Skeletal muscle tissue (tissue), 4 donors: ENCODE measurements around the gene AKAP9. TPM values are rescaled to one million over a fixed set of nuclear protein-coding genes. Genes with fewer than 3 reads are reported as not detected.
"Not testable (repeated sequence)": the region's sequence is repeated elsewhere in the genome, so short reads cannot be mapped to it uniquely, and the experiment has no call there.

Experiments
- H3K27ac ChIP-seq: one replicate; pipeline ENCODE4 v1.7.0; 2013; ENCODE audit warnings: mild to moderate bottlenecking, low read depth, low read length, inconsistent platforms
- H3K27me3 ChIP-seq, 3 donors: one replicate each; pipeline ENCODE4 v1.7.0; 2013; ENCODE audit warnings: low read length in 3 of 3; ENCODE audit not compliant: control insufficient read depth in 3 of 3, insufficient read depth in 3 of 3
- H3K36me3 ChIP-seq, 3 donors: one replicate each; pipeline ENCODE4 v1.7.0; 2013; ENCODE audit warnings: low read length in 3 of 3; ENCODE audit not compliant: control insufficient read depth in 3 of 3, insufficient read depth in 3 of 3
- H3K4me1 ChIP-seq, 3 donors: one replicate each; pipeline ENCODE4 v1.7.0; 2013; ENCODE audit warnings: low read length in 3 of 3, mild to moderate bottlenecking in 3 of 3; ENCODE audit not compliant: control insufficient read depth in 3 of 3, insufficient read depth in 3 of 3
- H3K4me3 ChIP-seq, 3 donors: one replicate each; pipeline ENCODE4 v1.7.0; 2013; ENCODE audit warnings: low read length in 3 of 3
- H3K9ac ChIP-seq, 3 donors: one replicate each; pipeline ENCODE4 v1.7.0; 2013; ENCODE audit warnings: low read length in 3 of 3, mild to moderate bottlenecking in 3 of 3, moderate library complexity in 2 of 3, low read depth in 1 of 3
- H3K9me3 ChIP-seq, 3 donors: one replicate each; pipeline ENCODE4 v1.7.0; 2013; ENCODE audit warnings: low read length in 3 of 3; ENCODE audit not compliant: control insufficient read depth in 3 of 3
- total RNA-seq: library from RNA; depleted of rRNA; stranded (reverse); fragments of >200 nt; gene quantifications from one replicate; pipeline ENCODE4 v1.2.3, GENCODE V29; 2014
- donor health status: Osteomylitis.

AKAP9 gene
- total RNA-seq, 1 donor from 2014 or later = 57.9 TPM

DNA sequence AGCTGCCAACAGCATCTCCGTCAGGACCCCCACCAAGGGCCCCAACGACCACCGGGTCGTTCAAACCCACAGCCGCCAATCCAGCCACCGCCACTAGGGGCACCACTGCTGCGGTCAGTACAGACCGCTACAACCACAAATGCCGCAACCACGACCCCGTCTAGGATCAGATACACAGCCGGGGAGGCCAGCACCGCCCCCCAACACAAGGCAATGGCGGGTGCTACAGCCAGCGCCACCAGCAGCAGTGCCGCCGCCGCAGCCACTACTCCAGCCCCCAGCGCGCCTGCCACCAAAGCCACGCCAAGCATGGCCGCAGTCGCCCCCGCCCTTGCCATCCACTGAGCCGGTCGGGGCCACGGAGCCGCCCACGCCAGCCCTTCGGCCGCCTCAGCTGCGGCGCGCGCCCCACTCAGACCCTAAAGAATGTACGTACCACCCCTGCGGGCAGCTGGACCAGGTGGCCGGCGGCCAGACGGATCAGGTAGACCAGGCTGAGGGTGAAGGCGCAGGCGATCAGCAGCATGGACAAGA, 193.1 kb downstream of the AKAP9 start:
- peaks cover 3 to 12% (median 8%) of the 10 kb centered on the region in 3 donors for H3K4me1 ChIP-seq
- H3K27me3 ChIP-seq = no peaks in the 10 kb centered on the region
- H3K9ac ChIP-seq = peak overlapping the region; percentile 83 to 91 (median 91)
- H3K36me3 ChIP-seq = no peaks in the 10 kb centered on the region
- peak overlapping the region; percentile 88 to 96 (median 93) for H3K4me3 ChIP-seq
- H3K27ac ChIP-seq = peak overlapping the region; percentile 91
- no peaks in the 10 kb centered on the region for H3K9me3 ChIP-seq

DNA sequence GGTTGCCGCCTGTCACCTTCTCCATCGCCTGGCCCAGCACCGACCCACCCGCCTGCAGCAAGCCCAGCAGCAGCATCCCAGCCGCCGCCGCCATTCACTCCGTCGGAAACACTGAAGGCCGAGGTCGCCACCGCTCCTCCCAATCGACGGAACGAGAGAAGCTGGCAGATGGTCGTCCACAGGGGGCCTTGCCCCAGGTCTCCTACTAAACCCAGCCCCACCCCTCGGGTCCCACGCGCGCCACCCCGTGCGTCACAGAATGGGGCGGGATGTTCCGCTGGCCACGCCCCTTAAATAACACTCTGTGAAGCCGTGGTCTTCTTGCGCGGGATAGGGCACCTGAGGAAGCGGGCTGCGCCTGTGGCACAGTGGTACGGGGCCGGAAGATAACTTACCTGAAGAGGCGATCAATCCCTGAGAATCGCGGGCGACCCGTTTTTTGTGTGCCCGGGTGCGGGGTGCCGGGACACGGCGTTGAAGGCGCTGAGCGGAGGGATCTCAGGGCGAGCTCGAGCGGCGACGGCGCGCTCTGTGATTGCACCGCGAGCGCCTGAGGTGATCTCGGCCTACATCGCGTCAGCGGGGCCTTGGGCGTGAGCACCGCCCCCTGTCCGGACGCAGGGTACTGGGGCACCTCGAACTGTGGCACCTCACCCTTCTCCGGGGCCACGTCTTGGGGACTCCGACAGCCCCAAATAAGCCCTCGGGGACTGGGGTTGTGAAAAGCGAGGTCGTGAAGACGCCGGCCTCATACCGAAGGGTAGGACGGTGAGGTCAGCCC, 193.8 kb downstream of the AKAP9 start, which contains the start of gene CYP51A1:
CYP51A1 (minus strand) TSS at position 207 of the 781 bp plus-strand sequence; CDS start at position 94, 113 bp downstream.
- Histone ChIP-seq H3K27me3 (no peaks in the 10 kb centered on the region), H3K9ac (peak within 1 kb of the TSS; percentile 83 to 91 (median 91)), H3K4me1 (peaks cover 3 to 12% (median 8%) of the 10 kb centered on the region in 3 donors), H3K36me3 (no peaks in the 10 kb centered on the region), H3K9me3 (no peaks in the 10 kb centered on the region), H3K4me3 (peak within 1 kb of the TSS; percentile 88 to 96 (median 93)), H3K27ac (peak within 1 kb of the TSS; percentile 91)

DNA sequence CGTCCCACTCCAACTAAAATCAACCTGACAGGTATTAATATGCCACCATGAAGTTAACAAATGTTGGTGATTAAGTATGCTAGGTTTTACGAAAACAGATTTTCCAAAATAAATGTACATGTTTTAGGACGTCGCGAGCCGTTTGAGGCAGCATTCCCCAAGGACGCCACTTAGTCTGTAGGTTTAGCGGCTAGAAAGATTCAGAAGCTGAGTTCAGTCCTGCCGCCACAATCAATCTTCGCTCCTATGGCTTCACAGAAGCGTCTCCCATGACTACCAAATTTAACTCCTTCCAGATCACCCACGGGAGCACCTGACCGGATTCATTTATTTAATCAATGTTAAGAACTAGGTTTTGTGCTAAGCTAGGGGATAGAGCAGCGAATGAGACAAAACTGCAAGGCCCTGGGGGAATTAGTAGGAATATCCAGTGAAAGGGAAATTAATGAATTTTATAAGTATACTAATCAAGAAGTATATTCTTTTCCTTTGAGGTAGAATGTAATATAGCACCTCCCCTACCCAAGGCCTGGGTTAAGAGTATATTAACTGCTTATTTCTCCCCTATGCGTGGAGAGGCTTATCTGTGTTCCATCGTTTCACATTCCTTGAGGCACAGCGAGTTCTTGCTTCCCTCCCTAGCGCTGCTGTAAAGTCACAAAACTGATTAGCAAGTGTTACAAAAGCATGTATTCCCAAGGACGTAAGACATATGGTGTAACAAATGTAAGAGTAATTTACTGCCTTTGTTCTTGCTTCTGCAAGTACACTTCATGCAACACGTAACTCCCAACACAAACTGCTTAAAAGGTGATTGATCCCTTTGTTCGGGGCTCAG, 194.6 kb downstream of the AKAP9 start:
- H3K27ac ChIP-seq = peak overlapping the region; percentile 91
- peak overlapping the region; percentile 83 to 91 (median 91) for H3K9ac ChIP-seq
- H3K4me3 ChIP-seq = peak overlapping the region; percentile 88 to 96 (median 93)
- no peaks in the 10 kb centered on the region for H3K9me3 ChIP-seq
- H3K36me3 ChIP-seq = no peaks in the 10 kb centered on the region
- H3K27me3 ChIP-seq = no peaks in the 10 kb centered on the region
- H3K4me1 ChIP-seq = peaks cover 3 to 12% (median 8%) of the 10 kb centered on the region in 3 donors

DNA sequence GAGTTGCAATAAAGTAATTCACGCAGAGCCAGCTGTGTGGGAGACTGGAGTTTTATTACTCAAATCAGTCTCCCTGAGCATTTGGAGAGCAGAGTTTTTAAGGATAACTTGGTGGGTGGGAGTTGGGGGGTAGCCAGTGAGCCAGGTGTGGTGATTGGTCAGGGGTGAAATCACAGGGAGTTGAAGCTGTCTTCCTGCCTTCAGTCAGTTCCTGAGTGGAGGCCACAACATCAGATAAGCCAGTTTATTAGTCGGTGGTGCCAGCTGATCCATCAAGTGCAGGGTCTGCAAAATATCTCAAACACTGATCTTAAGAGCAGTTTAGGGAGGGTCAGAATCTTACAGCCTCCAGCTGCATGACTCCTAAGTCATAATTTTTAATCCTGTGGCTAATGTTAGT, 196.9 kb downstream of the AKAP9 start:
- Histone ChIP-seq H3K36me3 (no peaks in the 10 kb centered on the region), H3K27me3 (no peaks in the 10 kb centered on the region), H3K9me3 (no peaks in the 10 kb centered on the region), H3K4me3 (no peak overlapping the region), H3K27ac (no peak overlapping the region), H3K4me1 (peaks cover 3 to 12% (median 8%) of the 10 kb centered on the region in 3 donors), H3K9ac (no peak overlapping the region)

DNA sequence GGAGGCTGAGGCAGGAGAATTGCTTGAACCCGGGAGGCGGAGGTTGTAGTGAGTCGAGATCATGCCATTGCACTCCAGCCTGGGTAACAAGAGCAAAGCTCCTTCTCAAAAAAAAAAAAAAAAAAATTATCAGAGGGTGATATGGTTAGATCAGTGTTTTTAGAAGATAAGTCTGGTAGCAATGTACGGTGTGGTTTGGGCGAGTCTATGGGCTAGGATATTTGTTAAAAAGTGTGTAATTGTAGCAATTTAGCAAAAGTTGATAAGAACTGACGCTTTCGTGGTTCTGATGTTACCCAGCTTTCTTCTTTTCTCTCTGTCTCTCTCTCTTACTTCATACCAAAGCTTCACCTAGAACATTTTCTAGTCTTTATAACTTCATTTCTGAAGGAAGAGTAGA, 200.5 kb downstream of the AKAP9 start:
- Histone ChIP-seq H3K36me3 (no peaks in the 10 kb centered on the region), H3K4me1 (no peaks in the 10 kb centered on the region), H3K4me3 (no peak overlapping the region), H3K27me3 (no peaks in the 10 kb centered on the region), H3K27ac (no peak overlapping the region), H3K9ac (no peak overlapping the region), H3K9me3 (no peaks in the 10 kb centered on the region)

DNA sequence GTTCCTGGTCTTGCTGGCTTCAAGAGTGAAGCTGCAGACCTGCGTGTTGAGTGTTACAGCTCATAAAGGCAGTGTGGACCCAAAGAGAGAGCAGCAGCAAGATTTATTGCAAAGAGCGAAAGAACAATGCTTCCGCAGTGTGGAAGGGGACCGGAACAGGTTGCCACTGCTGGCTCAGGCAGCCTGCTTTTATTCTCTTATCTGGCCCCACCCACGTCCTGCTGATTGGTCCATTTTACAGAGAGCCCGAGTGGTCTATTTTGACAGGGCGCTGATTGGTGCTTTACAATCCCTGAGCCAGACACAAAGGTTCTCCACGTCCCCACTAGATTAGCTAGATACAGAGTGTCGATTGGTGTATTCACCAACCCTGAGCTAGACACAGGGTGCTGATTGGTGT, 202.1 kb downstream of the AKAP9 start:
- H3K4me1 ChIP-seq, H3K4me3 ChIP-seq: not testable (repeated sequence)

DNA sequence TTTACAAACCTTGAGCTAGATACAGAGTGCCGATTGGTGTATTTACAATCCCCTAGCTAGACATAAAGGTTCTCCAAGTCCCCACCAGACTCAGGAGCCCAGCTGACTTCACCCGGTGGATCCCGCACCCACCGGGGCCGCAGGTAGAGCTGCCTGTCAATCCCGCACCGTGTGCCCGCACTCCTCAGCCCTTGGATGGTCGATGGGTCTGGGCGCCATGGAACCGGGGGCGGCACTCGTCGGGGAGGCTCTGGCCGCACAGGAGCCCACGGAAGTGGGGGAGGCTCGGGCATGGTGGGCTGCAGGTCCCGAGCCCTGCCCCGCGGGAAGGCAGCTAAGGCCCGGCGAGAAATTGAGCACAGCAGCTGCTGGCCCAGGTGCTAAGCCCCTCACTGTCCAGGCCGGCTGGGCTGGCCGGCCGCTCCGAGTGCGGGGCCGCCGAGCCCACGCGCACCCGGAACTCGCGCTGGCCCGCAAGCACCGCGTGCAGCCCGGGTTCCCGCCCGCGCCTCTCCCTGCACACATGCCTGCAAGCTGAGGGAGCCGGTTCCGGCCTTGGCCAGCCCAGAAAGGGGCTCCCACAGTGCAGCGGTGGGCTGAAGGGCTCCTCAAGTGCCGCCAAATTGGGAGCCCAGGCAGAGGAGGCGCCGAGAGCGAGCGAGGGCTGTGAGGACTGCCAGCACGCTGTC, 202.7 kb downstream of the AKAP9 start:
- H3K27ac ChIP-seq, H3K27me3 ChIP-seq, H3K4me3 ChIP-seq, H3K4me1 ChIP-seq, H3K9ac ChIP-seq, H3K9me3 ChIP-seq, H3K36me3 ChIP-seq: not testable (repeated sequence)

More for the DNA sequence above, 202.1 kb downstream of the AKAP9 start:
- not testable (repeated sequence) for H3K27me3 ChIP-seq, H3K9ac ChIP-seq, H3K36me3 ChIP-seq, H3K27ac ChIP-seq, H3K9me3 ChIP-seq

DNA sequence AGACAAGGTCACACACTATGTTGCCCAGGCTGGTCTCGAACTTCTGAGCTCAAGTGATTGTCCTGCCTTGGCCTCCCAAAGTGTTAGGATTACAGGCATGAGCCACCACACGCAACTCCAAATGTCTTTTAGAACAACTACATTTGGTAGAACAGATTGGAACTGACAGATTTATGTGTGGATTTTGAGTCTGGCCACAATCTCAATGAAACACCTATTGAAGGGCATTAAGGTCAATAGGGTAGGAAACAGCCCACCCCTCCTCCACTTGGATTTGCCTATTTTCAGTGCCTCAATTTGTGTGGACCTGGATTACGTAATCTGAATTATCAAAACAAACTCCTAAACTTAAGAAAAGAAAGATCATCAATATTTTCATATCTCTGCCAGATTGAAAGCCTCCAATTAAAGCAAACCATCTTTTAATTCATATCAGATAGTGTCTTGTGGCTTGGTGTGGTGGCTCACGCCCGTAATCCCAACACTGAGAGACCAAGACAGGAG, 209.1 kb downstream of the AKAP9 start:
- H3K27ac ChIP-seq = no peak overlapping the region
- no peaks in the 10 kb centered on the region for H3K36me3 ChIP-seq

DNA sequence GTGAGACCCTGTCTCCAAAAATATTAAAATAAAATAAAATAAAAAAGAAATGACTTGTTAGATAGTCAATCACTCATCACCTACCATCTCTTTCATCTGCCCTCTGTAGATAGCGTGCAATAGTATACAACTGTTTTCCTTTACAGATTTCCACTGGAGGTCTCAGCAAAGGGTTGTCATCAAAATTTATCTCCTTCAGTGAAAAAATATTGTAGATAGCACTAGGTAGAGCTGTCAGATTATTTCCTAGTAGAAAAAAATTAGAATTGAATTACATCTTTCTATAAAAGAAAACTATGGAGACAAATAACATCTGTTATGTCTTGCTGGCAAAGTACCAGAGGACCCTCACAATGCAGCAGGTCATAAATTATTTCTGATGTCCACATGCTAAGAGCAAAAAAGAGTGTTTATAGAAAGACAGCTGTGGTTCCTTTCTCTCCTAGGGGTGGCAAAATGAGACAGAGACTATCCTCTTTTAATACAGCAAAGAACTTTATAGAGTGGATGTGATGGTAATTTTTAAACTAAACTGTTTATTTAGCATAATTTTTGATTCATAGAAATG, 209.9 kb downstream of the AKAP9 start:
- no peak overlapping the region for H3K27ac ChIP-seq
- no peaks in the 10 kb centered on the region for H3K27me3 ChIP-seq
- H3K4me3 ChIP-seq = no peak overlapping the region
- no peaks in the 10 kb centered on the region for H3K36me3 ChIP-seq
- H3K9me3 ChIP-seq = no peaks in the 10 kb centered on the region
- H3K9ac ChIP-seq = no peak overlapping the region
- H3K4me1 ChIP-seq = no peaks in the 10 kb centered on the region

More for the DNA sequence above, 209.1 kb downstream of the AKAP9 start:
- H3K9ac ChIP-seq = no peak overlapping the region
- H3K4me3 ChIP-seq = no peak overlapping the region
- H3K9me3 ChIP-seq = no peaks in the 10 kb centered on the region
- H3K4me1 ChIP-seq = no peaks in the 10 kb centered on the region
- no peaks in the 10 kb centered on the region for H3K27me3 ChIP-seq
